IPS-NIHi11 (cell line): ENCODE measurements around the gene TBC1D10A.
A peak's percentile ranks its signal among the peaks of the same experiment; 100 is the strongest.

Source experiments
- DNase-seq: peaks from one replicate; pipeline ENCODE4 v3.0.0; 2012; ENCODE audit warnings: mixed read lengths, low spot score

The TBC1D10A gene

GRCh38 chr22:30299322-30299721 lies 27.4 kb downstream of the TBC1D10A start:
- no peak for DNase-seq

- DNase-seq: no peak
Measured at GRCh38 chr22:30297991-30298701, 28.6 kb downstream of the TBC1D10A start.

- no peak for DNase-seq
Measured at GRCh38 chr22:30297276-30297990, 29.3 kb downstream of the TBC1D10A start.

GRCh38 chr22:30296833-30297232 lies 29.9 kb downstream of the TBC1D10A start:
- no peak for DNase-seq

- DNase-seq: no peak
Measured at GRCh38 chr22:30296324-30296723, 30.4 kb downstream of the TBC1D10A start.

- no peak for DNase-seq
Measured at GRCh38 chr22:30295576-30295975, 31.2 kb downstream of the TBC1D10A start.

- no peak for DNase-seq
Measured at GRCh38 chr22:30294830-30295229, 31.9 kb downstream of the TBC1D10A start.

GRCh38 chr22:30294066-30294465 lies 32.7 kb downstream of the TBC1D10A start:
- DNase-seq: no peak

GRCh38 chr22:30293026-30293425 lies 33.7 kb downstream of the TBC1D10A start:
- DNase-seq: no peak

- DNase-seq: no peak
Measured at GRCh38 chr22:30292069-30292970, 34.4 kb downstream of the TBC1D10A start.

GRCh38 chr22:30291058-30291892 lies 35.5 kb downstream of the TBC1D10A start:
- no peak for DNase-seq

GRCh38 chr22:30290342-30291057 lies 36.2 kb downstream of the TBC1D10A start:
- peak; percentile 45 for DNase-seq

GRCh38 chr22:30289980-30290313 lies 36.8 kb downstream of the TBC1D10A start:
- DNase-seq: no peak

GRCh38 chr22:30289141-30289979 lies 37.4 kb downstream of the TBC1D10A start, which contains the start of gene CASTOR1:
Gene CASTOR1 (minus strand): TSS chr22:30289505. CDS start chr22:30289497, 8 bp downstream.
- DNase-seq: peak; percentile 99

GRCh38 chr22:30288419-30289140 lies 38.2 kb downstream of the TBC1D10A start:
- no peak for DNase-seq

- DNase-seq: peak; percentile 85
Measured at GRCh38 chr22:30287648-30288418, 38.9 kb downstream of the TBC1D10A start.

GRCh38 chr22:30286813-30287647 lies 39.7 kb downstream of the TBC1D10A start:
- DNase-seq: peak; percentile 88

- no peak for DNase-seq
Measured at GRCh38 chr22:30286331-30286730, 40.4 kb downstream of the TBC1D10A start.
